ENCODE results near the gene AFF1.
A peak's percentile ranks its signal among the peaks of the same experiment; 100 is the strongest.
"Not testable (repeated sequence)": the region's sequence is repeated elsewhere in the genome, so short reads cannot be mapped to it uniquely, and the experiment has no call there.

Gene AFF1

DNA sequence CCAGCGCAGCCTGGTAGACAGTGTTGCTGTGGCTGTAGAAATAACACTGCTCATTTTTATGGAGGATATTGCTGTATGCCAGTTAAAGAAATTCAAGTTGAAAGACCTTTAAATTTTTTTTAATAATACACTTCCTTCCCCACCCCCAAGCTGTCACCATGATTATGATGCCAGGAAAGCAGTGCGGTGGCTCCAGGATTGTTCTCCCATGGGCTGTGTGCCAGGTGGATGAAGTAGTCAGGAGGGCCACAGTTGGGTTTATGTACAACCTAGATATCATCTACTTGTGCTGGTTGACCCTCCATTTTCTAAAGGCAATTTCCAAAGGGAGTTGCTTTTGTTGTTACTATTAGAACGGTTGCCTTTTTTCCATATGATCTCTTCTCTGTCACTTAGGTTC, 136.6 kb downstream of the AFF1 start:
- DNase-seq (ENCODE audit: insufficient read length, low spot score) = no peak
- TF ChIP-seq POLR2AphosphoS5 (IDR thresholded peaks at IDR 0.05; ENCODE audit: low read depth, low read length) = no peak
- TF ChIP-seq POU2F2 (IDR thresholded peaks at IDR 0.05; ENCODE audit: low read depth, low read length) = no peak
- TF ChIP-seq SPI1 (IDR thresholded peaks at IDR 0.05; ENCODE audit: low read depth, low read length) = no peak
- no peak for TF ChIP-seq PAX5 (IDR thresholded peaks at IDR 0.05; ENCODE audit: insufficient read depth, low read length, severe bottlenecking)
- no peak for TF ChIP-seq POLR2A (IDR thresholded peaks at IDR 0.05; ENCODE audit: low read depth, low read length)
- no peak for TF ChIP-seq TAF1 (IDR thresholded peaks at IDR 0.05; ENCODE audit: low read depth, low read length)

GRCh38 chr4:87072545-87072944, 137.7 kb downstream of the AFF1 start:
- not testable (repeated sequence) for DNase-seq (ENCODE audit: insufficient read length, low spot score); FAIRE-seq

More for the DNA sequence above, 136.6 kb downstream of the AFF1 start:
- FAIRE-seq = peak; percentile 41

DNA sequence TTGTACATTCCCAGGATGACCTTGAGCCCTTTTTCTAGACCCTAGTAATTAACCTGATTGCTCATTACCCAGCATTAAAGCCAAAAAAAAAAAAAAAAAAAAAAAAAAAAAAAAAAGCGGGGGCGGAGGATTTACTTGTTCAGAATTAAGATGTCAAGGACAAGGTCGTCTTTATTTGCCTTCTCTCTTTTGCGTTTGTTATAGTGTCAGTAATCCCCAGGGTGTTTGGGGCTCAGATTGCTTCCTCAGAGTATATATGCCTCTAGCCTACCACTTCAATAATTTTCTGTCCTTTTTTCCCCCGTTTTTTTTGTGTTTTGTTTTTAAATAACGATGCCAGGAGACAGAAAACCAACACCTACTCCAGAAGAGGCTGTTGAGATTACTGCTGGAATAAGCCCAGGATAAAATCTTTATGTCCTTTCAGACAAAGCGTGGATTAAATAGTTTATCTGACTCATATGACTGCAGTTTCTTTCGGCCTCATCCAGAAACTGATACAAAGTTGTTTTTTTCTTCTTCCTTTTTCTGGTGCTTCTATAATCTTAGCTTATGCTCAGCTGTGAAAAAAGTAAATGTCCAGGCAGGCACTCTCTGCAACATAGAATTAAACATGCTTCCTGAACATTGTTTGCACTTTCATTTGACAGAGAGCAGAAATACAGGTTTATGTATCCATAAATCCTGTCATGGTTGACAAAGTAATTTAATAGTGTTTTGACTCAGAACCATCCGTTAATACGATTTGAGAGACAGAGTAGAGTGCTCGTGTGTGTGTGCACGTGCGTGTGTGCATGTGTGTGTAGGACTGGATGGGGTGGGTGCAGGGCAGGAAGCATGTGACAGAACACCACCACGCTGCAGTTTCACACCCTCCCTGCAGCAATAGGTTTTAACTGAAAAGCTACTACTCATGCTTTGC, 138.6 kb downstream of the AFF1 start:
- DNase-seq (ENCODE audit: insufficient read length, low spot score) (no peak), FAIRE-seq (peak; percentile 100)
- 0 out of 2 replicates have a peak, but pooled peaks have one; percentile 18 for TF ChIP-seq POLR2A (IDR thresholded peaks at IDR 0.05; ENCODE audit: low read depth, low read length)
- TF ChIP-seq POLR2AphosphoS5 (IDR thresholded peaks at IDR 0.05; ENCODE audit: low read depth, low read length) = no peak
- 0 out of 2 replicates have a peak, but pooled peaks have one; percentile 5 for TF ChIP-seq POU2F2 (IDR thresholded peaks at IDR 0.05; ENCODE audit: low read depth, low read length)

DNA sequence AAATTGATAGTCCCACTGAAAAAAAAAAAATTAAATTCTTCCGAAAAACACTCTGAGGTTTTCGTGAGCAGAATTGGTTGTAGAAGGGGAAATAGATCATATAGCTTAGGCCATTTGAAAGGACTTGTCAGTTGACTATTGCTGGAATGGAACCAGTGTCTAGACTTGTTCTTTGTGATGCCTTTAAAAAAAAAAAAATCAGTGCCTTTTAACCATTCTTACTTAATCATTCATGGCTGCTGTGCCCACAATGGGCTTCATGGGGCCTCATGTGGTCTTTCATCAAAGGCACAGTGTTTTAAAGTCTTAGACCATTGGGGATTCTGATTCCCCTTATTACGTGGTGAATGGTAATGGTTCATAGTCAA, 139.3 kb downstream of the AFF1 start:
- TF ChIP-seq TAF1 (IDR thresholded peaks at IDR 0.05; ENCODE audit: low read depth, low read length) (no peak), POU2F2 (IDR thresholded peaks at IDR 0.05; ENCODE audit: low read depth, low read length) (no peak), POLR2AphosphoS5 (IDR thresholded peaks at IDR 0.05; ENCODE audit: low read depth, low read length) (no peak), PAX5 (IDR thresholded peaks at IDR 0.05; ENCODE audit: insufficient read depth, low read length, severe bottlenecking) (no peak), POLR2A (IDR thresholded peaks at IDR 0.05; ENCODE audit: low read depth, low read length) (no peak), SPI1 (IDR thresholded peaks at IDR 0.05; ENCODE audit: low read depth, low read length) (no peak)
- DNase-seq (ENCODE audit: insufficient read length, low spot score) (no peak), FAIRE-seq (no peak)

DNA sequence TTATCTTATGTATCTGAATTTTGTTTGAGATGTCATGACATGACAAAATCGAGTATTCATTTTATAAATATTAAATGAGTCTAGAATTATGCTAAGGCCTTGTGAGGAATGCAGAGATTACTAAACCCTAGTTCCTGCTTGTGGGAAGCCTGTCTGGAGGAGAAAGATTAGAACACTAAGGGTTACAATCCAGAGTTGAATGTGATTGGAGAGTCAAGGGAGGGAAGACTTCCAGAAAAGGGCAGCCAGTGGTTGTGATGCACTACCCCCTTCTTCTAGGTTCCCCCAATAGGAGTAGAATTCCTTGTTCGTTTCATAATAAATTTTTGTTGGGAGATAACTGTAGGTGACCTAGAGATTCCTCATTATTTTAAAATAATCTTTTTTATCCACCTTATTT, 141.1 kb downstream of the AFF1 start:
- DNase-seq (ENCODE audit: insufficient read length, low spot score) (no peak), FAIRE-seq (peak; percentile 52)
- TF ChIP-seq POU2F2 (IDR thresholded peaks at IDR 0.05; ENCODE audit: low read depth, low read length) (no peak), TAF1 (IDR thresholded peaks at IDR 0.05; ENCODE audit: low read depth, low read length) (no peak)

GRCh38 chr4:87076690-87077358, 142.0 kb downstream of the AFF1 start:
- DNase-seq (ENCODE audit: insufficient read length, low spot score) (no peak), FAIRE-seq (no peak)
- TF ChIP-seq POLR2A (IDR thresholded peaks at IDR 0.05; ENCODE audit: low read depth, low read length) (no peak), PAX5 (IDR thresholded peaks at IDR 0.05; ENCODE audit: insufficient read depth, low read length, severe bottlenecking) (no peak), POU2F2 (IDR thresholded peaks at IDR 0.05; ENCODE audit: low read depth, low read length) (no peak), POLR2AphosphoS5 (IDR thresholded peaks at IDR 0.05; ENCODE audit: low read depth, low read length) (no peak), TAF1 (IDR thresholded peaks at IDR 0.05; ENCODE audit: low read depth, low read length) (no peak), SPI1 (IDR thresholded peaks at IDR 0.05; ENCODE audit: low read depth, low read length) (no peak)

- TF ChIP-seq POLR2AphosphoS5 (IDR thresholded peaks at IDR 0.05; ENCODE audit: low read depth, low read length) (no peak), TAF1 (IDR thresholded peaks at IDR 0.05; ENCODE audit: low read depth, low read length) (no peak), POLR2A (IDR thresholded peaks at IDR 0.05; ENCODE audit: low read depth, low read length) (no peak), POU2F2 (IDR thresholded peaks at IDR 0.05; ENCODE audit: low read depth, low read length) (no peak), SPI1 (IDR thresholded peaks at IDR 0.05; ENCODE audit: low read depth, low read length) (no peak), PAX5 (IDR thresholded peaks at IDR 0.05; ENCODE audit: insufficient read depth, low read length, severe bottlenecking) (no peak)
- DNase-seq (ENCODE audit: insufficient read length, low spot score) (no peak), FAIRE-seq (peak; percentile 41)
Measured at GRCh38 chr4:87077914-87078585, 143.2 kb downstream of the AFF1 start.

DNA sequence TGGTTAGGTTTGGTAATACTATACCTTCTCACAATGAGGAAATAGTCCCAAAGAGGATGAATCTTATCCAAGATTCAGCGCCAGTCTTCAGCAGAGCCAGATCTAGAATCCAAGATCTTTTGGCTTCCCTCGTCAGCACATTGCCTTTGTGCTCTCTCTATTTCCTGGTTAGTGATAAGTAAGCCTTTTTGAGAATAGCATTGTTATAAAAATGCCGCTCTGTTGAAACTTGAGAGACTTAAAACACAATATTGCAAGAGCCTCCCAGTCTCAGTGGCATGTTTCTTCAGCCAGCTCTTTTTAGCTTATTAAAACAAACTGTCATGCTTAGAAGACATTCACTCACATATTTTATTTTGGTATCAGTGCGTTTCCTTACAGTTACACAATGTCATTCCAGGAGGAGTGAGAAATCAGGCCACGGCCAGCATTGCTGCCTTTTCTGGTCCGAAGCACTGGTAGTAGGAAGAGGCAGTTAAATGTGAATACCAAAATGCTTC, 144.2 kb downstream of the AFF1 start:
- TF ChIP-seq POLR2AphosphoS5 (IDR thresholded peaks at IDR 0.05; ENCODE audit: low read depth, low read length) = no peak
- TF ChIP-seq SPI1 (IDR thresholded peaks at IDR 0.05; ENCODE audit: low read depth, low read length) = no peak
- TF ChIP-seq POU2F2 (IDR thresholded peaks at IDR 0.05; ENCODE audit: low read depth, low read length) = no peak
- no peak for TF ChIP-seq PAX5 (IDR thresholded peaks at IDR 0.05; ENCODE audit: insufficient read depth, low read length, severe bottlenecking)
- no peak for TF ChIP-seq POLR2A (IDR thresholded peaks at IDR 0.05; ENCODE audit: low read depth, low read length)
- TF ChIP-seq TAF1 (IDR thresholded peaks at IDR 0.05; ENCODE audit: low read depth, low read length) = no peak
- no peak for FAIRE-seq
- DNase-seq (ENCODE audit: insufficient read length, low spot score) = no peak

- TF ChIP-seq POLR2A (IDR thresholded peaks at IDR 0.05; ENCODE audit: low read depth, low read length) = no peak
- no peak for FAIRE-seq
- DNase-seq (ENCODE audit: insufficient read length, low spot score) = no peak
Measured at GRCh38 chr4:87079967-87080366, 145.2 kb downstream of the AFF1 start.

DNA sequence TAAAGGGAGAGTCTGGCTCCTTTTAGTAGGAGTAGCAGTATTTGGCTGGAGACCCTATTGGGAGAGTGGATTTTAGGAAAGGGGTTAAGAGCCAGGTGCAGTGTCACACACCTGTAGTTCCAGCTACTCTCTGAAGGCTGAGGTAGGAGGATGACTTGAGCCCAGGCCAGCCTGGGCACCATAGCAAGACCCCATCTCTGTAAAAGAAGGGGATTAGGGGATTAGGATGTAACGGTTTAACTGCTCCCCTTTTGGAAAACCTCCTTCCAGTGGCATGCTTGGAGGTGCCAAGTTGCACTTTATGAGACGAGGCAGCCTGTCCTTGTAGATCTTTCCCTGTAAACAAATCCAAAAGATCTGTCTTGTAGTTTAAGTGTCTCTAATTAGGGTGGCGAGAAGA, 145.7 kb downstream of the AFF1 start:
- DNase-seq (ENCODE audit: insufficient read length, low spot score) (no peak), FAIRE-seq (peak; percentile 56)

More for the DNA sequence above, 145.7 kb downstream of the AFF1 start:
- TF ChIP-seq SPI1 (IDR thresholded peaks at IDR 0.05; ENCODE audit: low read depth, low read length) (no peak), POLR2AphosphoS5 (IDR thresholded peaks at IDR 0.05; ENCODE audit: low read depth, low read length) (no peak), POU2F2 (IDR thresholded peaks at IDR 0.05; ENCODE audit: low read depth, low read length) (no peak), PAX5 (IDR thresholded peaks at IDR 0.05; ENCODE audit: insufficient read depth, low read length, severe bottlenecking) (no peak), POLR2A (IDR thresholded peaks at IDR 0.05; ENCODE audit: low read depth, low read length) (no peak), TAF1 (IDR thresholded peaks at IDR 0.05; ENCODE audit: low read depth, low read length) (no peak)
